ENCODE results near the gene ZBTB38.

ZBTB38 gene

GRCh38 chr3:141353652-141354495 lies 14.4 kb upstream of the ZBTB38 start:
- H3K27me3 ChIP-seq (ENCODE audit: insufficient read depth, poor library complexity, severe bottlenecking) = no peaks in the 10 kb centered on the region
- H3K4me1 ChIP-seq (ENCODE audit: insufficient read depth, poor library complexity, severe bottlenecking) = no peaks in the 10 kb centered on the region
- no peak for TF ChIP-seq CTCF (IDR thresholded peaks at IDR 0.05; ENCODE audit: poor library complexity, severe bottlenecking)
- 0 out of 3 replicates have a peak, but pooled peaks have one; percentile 38 for ATAC-seq (ENCODE audit: low read depth)
- no peak for DNase-seq (ENCODE audit: low spot score)
- no peaks in the 10 kb centered on the region for H3K9me3 ChIP-seq (ENCODE audit: severe bottlenecking)
- H3K4me3 ChIP-seq (ENCODE audit: severe bottlenecking) = no peak overlapping the region
- H3K36me3 ChIP-seq (ENCODE audit: low read depth) = no peaks in the 10 kb centered on the region
- H3K27ac ChIP-seq (ENCODE audit: poor library complexity, severe bottlenecking) = no peak overlapping the region

- no peak overlapping the region for H3K4me3 ChIP-seq (ENCODE audit: severe bottlenecking)
- ATAC-seq (ENCODE audit: low read depth) = no peak
- H3K36me3 ChIP-seq (ENCODE audit: low read depth) = no peaks in the 10 kb centered on the region
- H3K27me3 ChIP-seq (ENCODE audit: insufficient read depth, poor library complexity, severe bottlenecking) = no peaks in the 10 kb centered on the region
- no peaks in the 10 kb centered on the region for H3K9me3 ChIP-seq (ENCODE audit: severe bottlenecking)
- no peak for DNase-seq (ENCODE audit: low spot score)
- no peak for TF ChIP-seq CTCF (IDR thresholded peaks at IDR 0.05; ENCODE audit: poor library complexity, severe bottlenecking)
- H3K4me1 ChIP-seq (ENCODE audit: insufficient read depth, poor library complexity, severe bottlenecking) = no peaks in the 10 kb centered on the region
- H3K27ac ChIP-seq (ENCODE audit: poor library complexity, severe bottlenecking) = no peak overlapping the region
These were observed 13.8 kb upstream of the ZBTB38 start for GRCh38 chr3:141354517-141354916.

GRCh38 chr3:141355242-141355641 lies 13.1 kb upstream of the ZBTB38 start:
- H3K9me3 ChIP-seq (ENCODE audit: severe bottlenecking) = no peaks in the 10 kb centered on the region
- no peak overlapping the region for H3K27ac ChIP-seq (ENCODE audit: poor library complexity, severe bottlenecking)
- no peak for ATAC-seq (ENCODE audit: low read depth)
- H3K36me3 ChIP-seq (ENCODE audit: low read depth) = no peaks in the 10 kb centered on the region
- no peak for DNase-seq (ENCODE audit: low spot score)
- no peak for TF ChIP-seq CTCF (IDR thresholded peaks at IDR 0.05; ENCODE audit: poor library complexity, severe bottlenecking)
- no peak overlapping the region for H3K4me3 ChIP-seq (ENCODE audit: severe bottlenecking)
- no peaks in the 10 kb centered on the region for H3K27me3 ChIP-seq (ENCODE audit: insufficient read depth, poor library complexity, severe bottlenecking)
- H3K4me1 ChIP-seq (ENCODE audit: insufficient read depth, poor library complexity, severe bottlenecking) = no peaks in the 10 kb centered on the region

GRCh38 chr3:141356046-141356445 lies 12.3 kb upstream of the ZBTB38 start:
- Histone ChIP-seq H3K36me3 (ENCODE audit: low read depth) (no peaks in the 10 kb centered on the region), H3K4me1 (ENCODE audit: insufficient read depth, poor library complexity, severe bottlenecking) (peaks cover 1% of the 10 kb centered on the region), H3K27ac (ENCODE audit: poor library complexity, severe bottlenecking) (no peak overlapping the region), H3K9me3 (ENCODE audit: severe bottlenecking) (no peaks in the 10 kb centered on the region), H3K4me3 (ENCODE audit: severe bottlenecking) (no peak overlapping the region), H3K27me3 (ENCODE audit: insufficient read depth, poor library complexity, severe bottlenecking) (no peaks in the 10 kb centered on the region)
- ATAC-seq (ENCODE audit: low read depth) = no peak
- DNase-seq (ENCODE audit: low spot score) = no peak
- no peak for TF ChIP-seq CTCF (IDR thresholded peaks at IDR 0.05; ENCODE audit: poor library complexity, severe bottlenecking)

Data from RWPE2 (cell line).